ENCODE results near the gene ATP7B. TPM values are rescaled to one million over a fixed set of nuclear protein-coding genes. Genes with fewer than 3 reads are reported as not detected.

Gene ATP7B
- polyA plus RNA-seq, 4 donors, result 15.5 to 22.6 (median 18.8) TPM

DNA sequence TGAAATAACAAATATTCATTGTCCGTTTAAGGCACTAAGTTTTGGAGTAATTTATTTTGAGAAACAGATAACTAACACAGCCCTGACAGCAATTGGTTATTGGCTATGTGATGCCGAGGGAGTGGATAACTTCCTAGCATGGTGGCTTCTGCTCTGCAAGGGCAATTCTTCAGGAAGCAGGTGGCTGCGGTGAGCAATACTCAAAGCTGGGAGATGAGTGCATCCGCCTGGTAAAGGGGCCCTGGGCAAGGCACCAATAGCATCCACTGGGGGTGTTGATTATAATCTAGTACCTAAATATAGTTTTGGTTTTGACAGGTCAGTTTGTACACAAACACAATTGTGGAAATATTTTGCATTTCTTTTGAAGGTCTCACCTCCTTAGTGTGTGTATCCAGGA, 108.5 kb downstream of the ATP7B start:
- DNase-seq (ENCODE audit: low read depth in 4 of 4, low spot score in 2 of 4), result no peak

DNA sequence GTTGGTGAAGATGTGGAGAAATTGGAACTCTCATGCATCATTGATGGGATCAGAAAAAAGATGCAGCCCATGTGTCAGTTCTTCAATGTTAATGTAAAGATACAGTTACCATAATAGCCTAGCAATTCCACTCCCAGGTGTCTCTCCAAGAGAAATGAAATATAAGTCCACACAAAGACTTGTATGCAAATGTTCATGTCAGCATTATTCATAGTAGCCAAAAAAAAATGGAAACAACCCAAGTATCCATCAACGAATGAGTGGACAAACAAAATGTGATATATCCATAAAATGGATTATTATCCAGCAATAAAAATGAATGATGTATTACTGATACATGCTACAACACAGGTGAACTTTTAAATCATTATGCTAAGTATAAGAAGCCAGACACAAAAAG, 110.8 kb downstream of the ATP7B start:
- no peak for DNase-seq (ENCODE audit: low read depth in 4 of 4, low spot score in 2 of 4)

DNA sequence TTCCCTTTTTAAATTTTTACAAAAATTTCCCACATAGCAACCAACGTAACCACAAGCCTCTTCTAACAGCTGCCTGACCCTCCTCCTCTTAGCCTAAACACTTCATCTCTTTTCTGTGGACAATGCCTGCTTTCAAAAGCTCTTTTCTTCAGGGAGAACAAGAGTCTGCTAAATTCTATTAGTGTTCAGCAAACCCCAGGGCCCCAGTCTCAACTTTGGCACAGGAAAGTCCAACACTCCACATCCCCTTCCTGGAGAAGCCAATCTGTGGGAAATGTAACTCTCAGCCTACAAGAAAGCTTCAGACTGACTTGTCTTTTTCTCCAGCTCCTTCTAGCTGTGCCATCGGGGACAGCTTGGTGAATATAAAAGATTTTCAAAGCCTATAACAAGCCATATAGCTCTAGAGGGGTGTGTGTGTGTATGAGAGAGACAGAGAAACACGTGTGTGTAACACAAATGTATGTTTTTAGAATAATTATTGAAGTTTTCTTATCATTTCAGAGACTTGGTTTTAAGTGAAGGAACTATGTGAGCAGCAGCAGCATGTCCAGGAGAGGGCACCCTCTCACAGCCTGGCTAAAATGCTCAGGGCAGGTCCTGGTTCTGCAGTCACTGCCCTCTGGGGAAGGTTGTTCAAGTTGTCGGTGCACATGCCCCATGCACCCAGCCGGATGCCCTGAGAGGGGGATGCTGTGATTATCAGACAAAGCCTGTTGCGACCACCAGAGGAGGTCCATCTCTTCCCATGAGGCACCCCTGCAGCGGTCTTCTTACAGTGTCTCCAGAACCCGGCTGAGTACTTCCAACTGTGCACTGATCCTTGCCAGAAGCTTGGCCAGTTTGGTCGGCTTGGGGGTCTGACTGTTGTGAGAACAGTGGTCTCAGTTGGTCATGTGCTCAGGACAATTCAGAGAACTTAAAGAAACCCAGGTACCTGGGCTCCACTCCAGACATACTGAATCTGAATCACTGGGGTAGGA, 115.1 kb downstream of the ATP7B start:
- no peak for DNase-seq (ENCODE audit: low read depth in 4 of 4, low spot score in 2 of 4)

DNA sequence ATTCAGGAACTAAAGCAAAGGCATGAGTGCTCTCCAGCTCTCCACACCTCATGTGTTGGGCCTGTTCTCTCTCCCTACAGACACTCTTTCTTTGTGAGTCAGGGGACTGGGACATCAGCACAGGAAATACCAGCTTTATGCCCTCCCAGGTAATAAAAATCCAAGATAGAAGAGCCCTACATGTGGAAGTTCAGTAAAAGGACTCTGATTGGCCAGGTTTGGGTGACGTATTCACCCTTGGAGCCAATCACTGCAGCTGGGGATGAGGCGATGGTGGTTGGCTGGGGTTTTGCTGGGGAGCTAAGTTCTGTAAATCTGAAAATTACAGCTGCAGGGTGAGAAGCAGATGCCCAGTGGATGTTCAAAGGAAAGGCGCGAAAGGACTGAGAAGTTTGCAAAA, 117.0 kb downstream of the ATP7B start:
- no peak for DNase-seq (ENCODE audit: low read depth in 4 of 4, low spot score in 2 of 4)

DNA sequence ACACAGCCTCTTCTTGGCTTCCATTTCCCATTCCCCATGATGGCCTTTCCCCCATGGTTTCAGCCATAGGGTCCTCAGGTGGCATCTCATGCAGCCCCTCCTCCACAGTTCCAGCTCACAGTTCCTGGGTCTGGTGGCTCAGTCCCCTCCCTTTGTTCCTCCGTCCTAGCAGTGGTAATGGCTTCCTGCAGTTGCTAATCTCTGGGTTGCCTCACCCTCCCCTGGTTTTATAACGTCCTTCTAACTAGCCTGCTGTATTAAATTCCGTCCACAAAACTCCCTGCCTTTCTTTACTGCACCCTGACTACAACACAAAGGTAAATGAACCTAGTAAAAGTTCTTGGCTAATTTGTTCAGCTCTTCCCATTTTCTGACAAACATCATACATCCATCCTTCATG, 118.6 kb downstream of the ATP7B start:
- no peak for DNase-seq (ENCODE audit: low read depth in 4 of 4, low spot score in 2 of 4)

DNA sequence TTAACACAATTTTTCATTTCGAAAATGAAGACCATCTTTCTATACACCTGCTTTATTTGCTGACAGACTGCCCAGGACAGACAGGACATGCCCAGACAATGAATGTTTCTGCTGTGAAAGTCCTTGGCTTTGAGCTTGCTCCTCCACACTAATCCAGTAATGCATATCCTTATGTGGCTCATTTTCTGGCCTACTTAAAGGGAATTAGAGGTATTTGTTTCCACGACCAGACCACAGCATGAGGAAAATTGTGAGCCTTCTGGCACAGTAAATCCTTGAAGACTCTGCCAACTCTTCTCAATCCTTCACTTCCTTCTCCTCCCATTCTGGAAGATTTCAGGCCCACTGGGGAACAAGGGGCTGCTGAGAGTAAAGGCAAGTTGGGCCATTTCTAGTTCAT, 123.8 kb downstream of the ATP7B start:
- no peak for DNase-seq (ENCODE audit: low read depth in 4 of 4, low spot score in 2 of 4)

- no peak for DNase-seq (ENCODE audit: low read depth in 4 of 4, low spot score in 2 of 4)
Measured at GRCh38 chr13:51885651-51886050, 125.6 kb downstream of the ATP7B start.

GRCh38 chr13:51883226-51883600, 128.0 kb downstream of the ATP7B start:
- no peak for DNase-seq (ENCODE audit: low read depth in 4 of 4, low spot score in 2 of 4)

Other genes with a start within 250 kb of the ATP7B start
- 10 to 100 TPM; 20.3 to 21.9 (median 21.0) TPM for gene DHRS12, start 207.3 kb downstream of the ATP7B start, polyA plus RNA-seq (ENCODE audit: insufficient read length in 4 of 4)
- gene TMEM272, start 166.3 kb downstream of the ATP7B start, polyA plus RNA-seq (ENCODE audit: insufficient read length in 4 of 4), result under 1 TPM in 3 of 4 donors, not detected in 1; 0.20 to 0.66 (median 0.63) TPM
- gene CCDC70, start 149.5 kb downstream of the ATP7B start, polyA plus RNA-seq (ENCODE audit: insufficient read length in 4 of 4), result not detected
- gene ALG11, start 948 bp upstream of the ATP7B start, polyA plus RNA-seq (ENCODE audit: insufficient read length in 4 of 4), result 10 to 100 TPM; 23.3 to 34.1 (median 31.2) TPM
- gene UTP14C, start 13.2 kb upstream of the ATP7B start, polyA plus RNA-seq (ENCODE audit: insufficient read length in 4 of 4), result 10 to 100 TPM; 30.6 to 37.3 (median 33.2) TPM
- 1 to 10 TPM; 2.4 to 6.7 (median 4.1) TPM for gene NEK5, start 117.6 kb upstream of the ATP7B start, polyA plus RNA-seq (ENCODE audit: insufficient read length in 4 of 4)
- 10 to 100 TPM; 21.1 to 47.7 (median 29.1) TPM for gene NEK3, start 148.1 kb upstream of the ATP7B start, polyA plus RNA-seq (ENCODE audit: insufficient read length in 4 of 4)